Measurements from ENCODE around the gene CCDC112.

The CCDC112 gene

GRCh38 chr5:115296124-115297022, at the start of gene CCDC112:
Gene CCDC112, minus strand, starts transcription at chr5:115296654. Its CDS starts 111 bp downstream, at chr5:115296543.
- no peaks in the 10 kb centered on the region for H3K27me3 ChIP-seq (ENCODE audit: control insufficient read depth in 2 of 2, insufficient read depth in 2 of 2, low read length in 2 of 2)
- no peaks in the 10 kb centered on the region for H3K36me3 ChIP-seq (ENCODE audit: control insufficient read depth in 2 of 2, insufficient read depth in 2 of 2, low read length in 2 of 2)
- no peaks in the 10 kb centered on the region for H3K9me3 ChIP-seq (ENCODE audit: control insufficient read depth in 2 of 2, low read length in 2 of 2)
- peaks cover 0 to 6% of the 10 kb centered on the region in 2 donors for H3K4me1 ChIP-seq (ENCODE audit: control insufficient read depth in 2 of 2, insufficient read depth in 2 of 2, low read length in 2 of 2)
- H3K4me3 ChIP-seq (ENCODE audit: low read length in 2 of 2) = peak within 1 kb of the TSS; percentile 79 to 80
- H3K9ac ChIP-seq (ENCODE audit: low read depth in 1 of 2, low read length in 2 of 2) = peak within 1 kb of the TSS; percentile 64 to 83
- H3K27ac ChIP-seq (ENCODE audit: low read depth in 2 of 2, low read length in 2 of 2) = peak within 1 kb of the TSS; percentile 88

GRCh38 chr5:115345344-115345743, 48.9 kb upstream of the CCDC112 start:
- Histone ChIP-seq H3K36me3 (ENCODE audit: control insufficient read depth in 2 of 2, insufficient read depth in 2 of 2, low read length in 2 of 2) (no peaks in the 10 kb centered on the region), H3K27me3 (ENCODE audit: control insufficient read depth in 2 of 2, insufficient read depth in 2 of 2, low read length in 2 of 2) (no peaks in the 10 kb centered on the region), H3K4me1 (ENCODE audit: control insufficient read depth in 2 of 2, insufficient read depth in 2 of 2, low read length in 2 of 2) (peaks cover 4 to 20% of the 10 kb centered on the region in 2 donors), H3K4me3 (ENCODE audit: low read length in 2 of 2) (no peak overlapping the region), H3K9ac (ENCODE audit: low read depth in 1 of 2, low read length in 2 of 2) (no peak overlapping the region), H3K27ac (ENCODE audit: low read depth in 2 of 2, low read length in 2 of 2) (no peak overlapping the region), H3K9me3 (ENCODE audit: control insufficient read depth in 2 of 2, low read length in 2 of 2) (no peaks in the 10 kb centered on the region)

- H3K4me3 ChIP-seq (ENCODE audit: low read length in 2 of 2) = no peak overlapping the region
- H3K9ac ChIP-seq (ENCODE audit: low read depth in 1 of 2, low read length in 2 of 2) = no peak overlapping the region
- H3K4me1 ChIP-seq (ENCODE audit: control insufficient read depth in 2 of 2, insufficient read depth in 2 of 2, low read length in 2 of 2) = peaks cover 4 to 11% of the 10 kb centered on the region in 2 donors
- H3K27ac ChIP-seq (ENCODE audit: low read depth in 2 of 2, low read length in 2 of 2) = no peak overlapping the region
- H3K36me3 ChIP-seq (ENCODE audit: control insufficient read depth in 2 of 2, insufficient read depth in 2 of 2, low read length in 2 of 2) = no peaks in the 10 kb centered on the region
- H3K27me3 ChIP-seq (ENCODE audit: control insufficient read depth in 2 of 2, insufficient read depth in 2 of 2, low read length in 2 of 2) = no peaks in the 10 kb centered on the region
- H3K9me3 ChIP-seq (ENCODE audit: control insufficient read depth in 2 of 2, low read length in 2 of 2) = no peaks in the 10 kb centered on the region
Observed at GRCh38 chr5:115343855-115344254, 47.4 kb upstream of the CCDC112 start.

- Histone ChIP-seq H3K27me3 (ENCODE audit: control insufficient read depth in 2 of 2, insufficient read depth in 2 of 2, low read length in 2 of 2) (no peaks in the 10 kb centered on the region), H3K4me3 (ENCODE audit: low read length in 2 of 2) (no peak overlapping the region), H3K27ac (ENCODE audit: low read depth in 2 of 2, low read length in 2 of 2) (no peak overlapping the region), H3K36me3 (ENCODE audit: control insufficient read depth in 2 of 2, insufficient read depth in 2 of 2, low read length in 2 of 2) (no peaks in the 10 kb centered on the region), H3K9ac (ENCODE audit: low read depth in 1 of 2, low read length in 2 of 2) (no peak overlapping the region), H3K9me3 (ENCODE audit: control insufficient read depth in 2 of 2, low read length in 2 of 2) (no peaks in the 10 kb centered on the region), H3K4me1 (ENCODE audit: control insufficient read depth in 2 of 2, insufficient read depth in 2 of 2, low read length in 2 of 2) (peaks cover under 1 to 1% of the 10 kb centered on the region in 2 donors)
Observed at GRCh38 chr5:115342590-115343377, 46.3 kb upstream of the CCDC112 start.

- Histone ChIP-seq H3K36me3 (ENCODE audit: control insufficient read depth in 2 of 2, insufficient read depth in 2 of 2, low read length in 2 of 2) (no peaks in the 10 kb centered on the region), H3K9me3 (ENCODE audit: control insufficient read depth in 2 of 2, low read length in 2 of 2) (no peaks in the 10 kb centered on the region), H3K27ac (ENCODE audit: low read depth in 2 of 2, low read length in 2 of 2) (no peak overlapping the region), H3K27me3 (ENCODE audit: control insufficient read depth in 2 of 2, insufficient read depth in 2 of 2, low read length in 2 of 2) (no peaks in the 10 kb centered on the region), H3K9ac (ENCODE audit: low read depth in 1 of 2, low read length in 2 of 2) (no peak overlapping the region), H3K4me3 (ENCODE audit: low read length in 2 of 2) (no peak overlapping the region), H3K4me1 (ENCODE audit: control insufficient read depth in 2 of 2, insufficient read depth in 2 of 2, low read length in 2 of 2) (peaks cover 0 to 6% of the 10 kb centered on the region in 2 donors)
Observed at GRCh38 chr5:115341745-115342144, 45.3 kb upstream of the CCDC112 start.

- Histone ChIP-seq H3K9me3 (ENCODE audit: control insufficient read depth in 2 of 2, low read length in 2 of 2) (no peaks in the 10 kb centered on the region), H3K4me1 (ENCODE audit: control insufficient read depth in 2 of 2, insufficient read depth in 2 of 2, low read length in 2 of 2) (peaks cover 0 to 6% of the 10 kb centered on the region in 2 donors), H3K36me3 (ENCODE audit: control insufficient read depth in 2 of 2, insufficient read depth in 2 of 2, low read length in 2 of 2) (no peaks in the 10 kb centered on the region), H3K27me3 (ENCODE audit: control insufficient read depth in 2 of 2, insufficient read depth in 2 of 2, low read length in 2 of 2) (no peaks in the 10 kb centered on the region), H3K27ac (ENCODE audit: low read depth in 2 of 2, low read length in 2 of 2) (no peak overlapping the region), H3K9ac (ENCODE audit: low read depth in 1 of 2, low read length in 2 of 2) (no peak overlapping the region), H3K4me3 (ENCODE audit: low read length in 2 of 2) (no peak overlapping the region)
Observed at GRCh38 chr5:115338851-115339250, 42.4 kb upstream of the CCDC112 start.

- Histone ChIP-seq H3K4me3 (ENCODE audit: low read length in 2 of 2) (no peak overlapping the region), H3K27ac (ENCODE audit: low read depth in 2 of 2, low read length in 2 of 2) (no peak overlapping the region)
Observed at GRCh38 chr5:115337882-115338281, 41.4 kb upstream of the CCDC112 start.

GRCh38 chr5:115336964-115337363, 40.5 kb upstream of the CCDC112 start:
- Histone ChIP-seq H3K27ac (ENCODE audit: low read depth in 2 of 2, low read length in 2 of 2) (no peak overlapping the region), H3K9ac (ENCODE audit: low read depth in 1 of 2, low read length in 2 of 2) (no peak overlapping the region), H3K4me3 (ENCODE audit: low read length in 2 of 2) (no peak overlapping the region), H3K36me3 (ENCODE audit: control insufficient read depth in 2 of 2, insufficient read depth in 2 of 2, low read length in 2 of 2) (no peaks in the 10 kb centered on the region), H3K9me3 (ENCODE audit: control insufficient read depth in 2 of 2, low read length in 2 of 2) (no peaks in the 10 kb centered on the region), H3K27me3 (ENCODE audit: control insufficient read depth in 2 of 2, insufficient read depth in 2 of 2, low read length in 2 of 2) (no peaks in the 10 kb centered on the region), H3K4me1 (ENCODE audit: control insufficient read depth in 2 of 2, insufficient read depth in 2 of 2, low read length in 2 of 2) (peaks cover 0 to 6% of the 10 kb centered on the region in 2 donors)

More at GRCh38 chr5:115337882-115338281, 41.4 kb upstream of the CCDC112 start:
- Histone ChIP-seq H3K4me1 (ENCODE audit: control insufficient read depth in 2 of 2, insufficient read depth in 2 of 2, low read length in 2 of 2) (peaks cover 0 to 6% of the 10 kb centered on the region in 2 donors), H3K27me3 (ENCODE audit: control insufficient read depth in 2 of 2, insufficient read depth in 2 of 2, low read length in 2 of 2) (no peaks in the 10 kb centered on the region), H3K9me3 (ENCODE audit: control insufficient read depth in 2 of 2, low read length in 2 of 2) (no peaks in the 10 kb centered on the region), H3K36me3 (ENCODE audit: control insufficient read depth in 2 of 2, insufficient read depth in 2 of 2, low read length in 2 of 2) (no peaks in the 10 kb centered on the region), H3K9ac (ENCODE audit: low read depth in 1 of 2, low read length in 2 of 2) (no peak overlapping the region)

GRCh38 chr5:115336201-115336720, 39.8 kb upstream of the CCDC112 start:
- no peak overlapping the region for H3K27ac ChIP-seq (ENCODE audit: low read depth in 2 of 2, low read length in 2 of 2)

GRCh38 chr5:115335301-115335700, 38.8 kb upstream of the CCDC112 start:
- no peak overlapping the region for H3K27ac ChIP-seq (ENCODE audit: low read depth in 2 of 2, low read length in 2 of 2)
- H3K27me3 ChIP-seq (ENCODE audit: control insufficient read depth in 2 of 2, insufficient read depth in 2 of 2, low read length in 2 of 2) = no peaks in the 10 kb centered on the region
- H3K9me3 ChIP-seq (ENCODE audit: control insufficient read depth in 2 of 2, low read length in 2 of 2) = no peaks in the 10 kb centered on the region
- H3K4me3 ChIP-seq (ENCODE audit: low read length in 2 of 2) = no peak overlapping the region
- H3K9ac ChIP-seq (ENCODE audit: low read depth in 1 of 2, low read length in 2 of 2) = no peak overlapping the region
- H3K4me1 ChIP-seq (ENCODE audit: control insufficient read depth in 2 of 2, insufficient read depth in 2 of 2, low read length in 2 of 2) = peaks cover 0 to 6% of the 10 kb centered on the region in 2 donors
- no peaks in the 10 kb centered on the region for H3K36me3 ChIP-seq (ENCODE audit: control insufficient read depth in 2 of 2, insufficient read depth in 2 of 2, low read length in 2 of 2)

More at GRCh38 chr5:115336201-115336720, 39.8 kb upstream of the CCDC112 start:
- Histone ChIP-seq H3K4me3 (ENCODE audit: low read length in 2 of 2) (no peak overlapping the region), H3K4me1 (ENCODE audit: control insufficient read depth in 2 of 2, insufficient read depth in 2 of 2, low read length in 2 of 2) (peaks cover 0 to 6% of the 10 kb centered on the region in 2 donors), H3K9me3 (ENCODE audit: control insufficient read depth in 2 of 2, low read length in 2 of 2) (no peaks in the 10 kb centered on the region), H3K27me3 (ENCODE audit: control insufficient read depth in 2 of 2, insufficient read depth in 2 of 2, low read length in 2 of 2) (no peaks in the 10 kb centered on the region), H3K9ac (ENCODE audit: low read depth in 1 of 2, low read length in 2 of 2) (no peak overlapping the region), H3K36me3 (ENCODE audit: control insufficient read depth in 2 of 2, insufficient read depth in 2 of 2, low read length in 2 of 2) (no peaks in the 10 kb centered on the region)

Data from mucosa of rectum (tissue), 2 donors.